Measurements from ENCODE around the gene SLC35F3.

DNA sequence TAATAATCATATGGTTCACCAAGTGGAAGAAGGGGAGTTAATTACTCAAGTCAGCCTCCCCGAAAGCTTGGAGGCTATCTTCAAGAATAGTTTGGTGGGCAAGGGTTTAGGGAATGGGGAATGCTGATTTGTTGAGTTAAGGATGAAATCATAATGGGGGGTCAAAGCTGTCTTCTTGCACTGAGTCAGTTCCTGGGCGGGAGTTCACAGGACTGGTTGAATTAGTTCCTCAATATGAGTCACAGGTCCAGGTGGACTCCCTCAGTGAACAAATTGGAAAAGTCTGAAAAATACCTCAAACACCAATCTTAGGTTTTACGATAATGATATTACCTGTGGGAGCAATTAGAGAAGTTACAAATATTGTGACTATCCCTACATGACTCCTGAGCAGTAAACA lies 353.6 kb downstream of the SLC35F3 start:
- TF ChIP-seq, protein P1, sequence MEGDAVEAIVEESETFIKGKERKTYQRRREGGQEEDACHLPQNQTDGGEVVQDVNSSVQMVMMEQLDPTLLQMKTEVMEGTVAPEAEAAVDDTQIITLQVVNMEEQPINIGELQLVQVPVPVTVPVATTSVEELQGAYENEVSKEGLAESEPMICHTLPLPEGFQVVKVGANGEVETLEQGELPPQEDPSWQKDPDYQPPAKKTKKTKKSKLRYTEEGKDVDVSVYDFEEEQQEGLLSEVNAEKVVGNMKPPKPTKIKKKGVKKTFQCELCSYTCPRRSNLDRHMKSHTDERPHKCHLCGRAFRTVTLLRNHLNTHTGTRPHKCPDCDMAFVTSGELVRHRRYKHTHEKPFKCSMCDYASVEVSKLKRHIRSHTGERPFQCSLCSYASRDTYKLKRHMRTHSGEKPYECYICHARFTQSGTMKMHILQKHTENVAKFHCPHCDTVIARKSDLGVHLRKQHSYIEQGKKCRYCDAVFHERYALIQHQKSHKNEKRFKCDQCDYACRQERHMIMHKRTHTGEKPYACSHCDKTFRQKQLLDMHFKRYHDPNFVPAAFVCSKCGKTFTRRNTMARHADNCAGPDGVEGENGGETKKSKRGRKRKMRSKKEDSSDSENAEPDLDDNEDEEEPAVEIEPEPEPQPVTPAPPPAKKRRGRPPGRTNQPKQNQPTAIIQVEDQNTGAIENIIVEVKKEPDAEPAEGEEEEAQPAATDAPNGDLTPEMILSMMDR (IDR thresholded peaks at IDR 0.05), result no peak
- no peak for TF ChIP-seq POLR2A (IDR thresholded peaks at IDR 0.05)

Data from adrenal gland (tissue), 5 donors.